HG02943 (cell line): Measurements from ENCODE around the gene TFPI2.

Experiments
- ATAC-seq: cut with Tn5 transposase; IDR thresholded peaks from one replicate; pipeline ENCODE4 v1.9.1; 2021; ENCODE audit warnings: mild to moderate bottlenecking, low read depth, moderate library complexity; ENCODE audit not compliant: unreplicated experiment

Gene TFPI2

GRCh38 chr7:93910076-93910994 lies 19.8 kb upstream of the TFPI2 start:
- no peak for ATAC-seq

GRCh38 chr7:93906267-93906666 lies 15.7 kb upstream of the TFPI2 start, which contains the start of gene GNGT1:
TSS of gene GNGT1 (plus strand) at chr7:93906567. CDS start at chr7:93906747, 180 bp downstream.
- ATAC-seq = no peak

- no peak for ATAC-seq
Measured at GRCh38 chr7:93902777-93903423, 12.3 kb upstream of the TFPI2 start.

- ATAC-seq = no peak
Measured at GRCh38 chr7:93897680-93898079, 7.1 kb upstream of the TFPI2 start.

- no peak for ATAC-seq
Measured at GRCh38 chr7:93895859-93896600, 5.5 kb upstream of the TFPI2 start.

GRCh38 chr7:93894966-93895640 lies 4.5 kb upstream of the TFPI2 start:
- no peak for ATAC-seq

- no peak for ATAC-seq
Measured at GRCh38 chr7:93894426-93894825, 3.9 kb upstream of the TFPI2 start.

GRCh38 chr7:93890041-93890463 lies 501 bp downstream of the TFPI2 start:
- no peak for ATAC-seq

- ATAC-seq = no peak
Measured at GRCh38 chr7:93889261-93889660, 1.3 kb downstream of the TFPI2 start.

GRCh38 chr7:93884541-93884940 lies 6.0 kb downstream of the TFPI2 start:
- no peak for ATAC-seq

- no peak for ATAC-seq
Measured at GRCh38 chr7:93883917-93884345, 6.6 kb downstream of the TFPI2 start.

- no peak for ATAC-seq
Measured at GRCh38 chr7:93883078-93883916, 7.3 kb downstream of the TFPI2 start.

GRCh38 chr7:93882468-93882867 lies 8.1 kb downstream of the TFPI2 start:
- ATAC-seq = no peak

- no peak for ATAC-seq
Measured at GRCh38 chr7:93879356-93879755, 11.2 kb downstream of the TFPI2 start.

- no peak for ATAC-seq
Measured at GRCh38 chr7:93877742-93878141, 12.8 kb downstream of the TFPI2 start.

- ATAC-seq = no peak
Measured at GRCh38 chr7:93873998-93874574, 16.5 kb downstream of the TFPI2 start.

GRCh38 chr7:93866886-93867285 lies 23.7 kb downstream of the TFPI2 start:
- ATAC-seq = no peak

- no peak for ATAC-seq
Measured at GRCh38 chr7:93862651-93863050, 27.9 kb downstream of the TFPI2 start.

GRCh38 chr7:93861325-93861949 lies 29.1 kb downstream of the TFPI2 start:
- no peak for ATAC-seq
